HG02870 (cell line): ENCODE results near the gene CHD5.
"Not testable (repeated sequence)": the region's sequence is repeated elsewhere in the genome, so short reads cannot be mapped to it uniquely, and the experiment has no call there.

Source experiments
- ATAC-seq: cut with Tn5 transposase; IDR thresholded peaks from one replicate; pipeline ENCODE4 v1.9.1; 2021; ENCODE audit warnings: mild to moderate bottlenecking, moderate library complexity; ENCODE audit not compliant: unreplicated experiment

Gene CHD5

DNA sequence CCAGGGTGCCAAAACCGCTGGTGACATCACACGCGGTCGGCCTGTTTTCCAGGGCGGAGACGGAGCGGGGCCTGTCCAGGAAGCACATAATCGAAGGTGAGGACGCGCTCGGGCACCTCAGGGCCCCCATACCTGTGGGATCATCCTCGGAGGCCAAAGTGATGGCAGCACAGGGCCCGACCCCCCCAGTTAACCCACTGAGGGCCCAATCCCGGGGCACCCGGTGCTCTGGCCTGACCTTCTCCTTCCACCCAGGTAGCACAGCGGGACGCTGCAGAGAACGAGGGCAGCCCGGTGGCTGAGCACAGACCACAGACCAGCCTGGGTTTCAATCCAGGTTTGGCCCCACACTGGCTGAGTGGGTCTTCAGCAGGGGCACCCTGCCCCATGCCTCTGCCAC is 91.2 kb downstream of the CHD5 start:
- no peak for ATAC-seq

DNA sequence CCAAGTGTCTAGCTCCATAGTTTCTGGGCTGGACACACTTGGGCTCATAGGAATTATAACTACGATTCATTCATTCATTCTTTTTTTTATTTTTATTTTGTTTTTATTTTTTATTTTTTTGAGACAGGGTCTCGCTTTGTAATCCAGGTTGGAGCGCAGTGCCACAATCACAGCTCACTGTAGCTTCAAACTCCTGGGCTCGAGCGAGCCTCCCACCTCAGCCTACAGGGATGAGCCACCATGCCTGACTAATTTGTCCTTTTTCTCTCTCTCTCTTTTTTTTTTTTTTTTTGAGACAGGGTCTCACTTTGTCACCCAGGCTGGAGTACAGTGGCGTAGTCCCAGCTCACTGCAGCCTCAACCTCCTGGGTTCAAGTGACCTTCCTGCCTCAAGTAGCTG is 92.2 kb downstream of the CHD5 start:
- ATAC-seq = no peak

DNA sequence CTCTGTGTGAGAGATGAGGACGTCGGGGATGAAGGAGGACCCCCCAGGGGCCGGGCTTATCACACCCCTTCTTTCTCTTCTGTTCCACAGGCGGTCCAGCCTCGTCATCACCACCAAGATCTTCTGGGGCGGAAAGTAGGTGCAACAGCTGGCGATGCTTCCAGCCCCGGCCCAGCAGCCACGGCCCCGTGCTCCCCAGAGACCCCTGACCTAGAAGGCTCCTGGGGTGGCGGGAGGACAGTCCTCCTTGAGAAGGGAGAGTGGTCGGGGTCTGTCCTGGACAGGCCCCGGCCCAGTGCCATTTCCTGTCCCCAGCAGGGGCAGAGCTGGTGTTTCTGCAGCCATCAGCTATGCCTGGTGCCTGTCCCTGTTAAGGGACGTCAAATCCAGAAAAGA is 92.7 kb downstream of the CHD5 start:
- no peak for ATAC-seq

- ATAC-seq = no peak
Measured at GRCh38 chr1:6086762-6087376, 93.3 kb downstream of the CHD5 start.

DNA sequence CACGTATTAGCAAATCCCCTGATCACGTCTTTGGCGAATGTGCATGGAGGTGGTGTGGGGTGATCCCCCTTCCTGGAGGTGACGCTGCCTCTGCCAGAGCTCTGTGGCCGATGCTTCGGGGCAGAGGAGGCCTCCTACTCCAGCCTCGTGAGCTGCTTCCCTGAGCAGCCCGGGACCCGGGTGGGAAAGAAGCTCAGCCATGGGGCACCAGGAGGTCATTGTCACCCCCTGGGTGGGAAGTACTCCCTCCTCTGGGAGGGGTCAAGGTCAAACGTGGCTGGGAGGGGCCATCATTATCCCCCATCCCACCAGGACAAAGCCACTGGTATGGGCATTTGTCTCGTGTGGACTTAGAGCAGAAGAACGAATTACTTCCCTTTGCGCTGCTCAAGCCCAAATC is 93.8 kb downstream of the CHD5 start:
- ATAC-seq = no peak

DNA sequence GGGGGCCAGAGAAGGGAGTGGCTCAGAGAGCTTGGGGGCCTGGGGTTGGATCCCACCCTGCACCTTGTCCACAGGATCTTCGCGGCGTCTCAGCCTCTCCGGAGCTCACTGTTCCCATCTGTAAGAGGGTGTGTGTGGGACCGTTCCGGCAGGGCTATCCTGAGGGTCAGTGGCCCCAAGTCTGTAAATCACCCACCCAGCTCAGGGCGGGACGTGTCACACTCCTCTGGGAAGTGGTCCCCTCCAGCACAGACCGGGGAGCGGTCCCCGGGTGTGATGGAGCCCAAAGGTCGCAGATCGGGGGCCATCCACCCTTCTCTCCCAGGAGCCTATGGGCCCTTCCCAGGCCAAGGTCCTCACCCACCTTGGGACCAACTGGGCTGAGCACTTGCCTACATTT is 94.5 kb downstream of the CHD5 start:
- ATAC-seq = no peak

DNA sequence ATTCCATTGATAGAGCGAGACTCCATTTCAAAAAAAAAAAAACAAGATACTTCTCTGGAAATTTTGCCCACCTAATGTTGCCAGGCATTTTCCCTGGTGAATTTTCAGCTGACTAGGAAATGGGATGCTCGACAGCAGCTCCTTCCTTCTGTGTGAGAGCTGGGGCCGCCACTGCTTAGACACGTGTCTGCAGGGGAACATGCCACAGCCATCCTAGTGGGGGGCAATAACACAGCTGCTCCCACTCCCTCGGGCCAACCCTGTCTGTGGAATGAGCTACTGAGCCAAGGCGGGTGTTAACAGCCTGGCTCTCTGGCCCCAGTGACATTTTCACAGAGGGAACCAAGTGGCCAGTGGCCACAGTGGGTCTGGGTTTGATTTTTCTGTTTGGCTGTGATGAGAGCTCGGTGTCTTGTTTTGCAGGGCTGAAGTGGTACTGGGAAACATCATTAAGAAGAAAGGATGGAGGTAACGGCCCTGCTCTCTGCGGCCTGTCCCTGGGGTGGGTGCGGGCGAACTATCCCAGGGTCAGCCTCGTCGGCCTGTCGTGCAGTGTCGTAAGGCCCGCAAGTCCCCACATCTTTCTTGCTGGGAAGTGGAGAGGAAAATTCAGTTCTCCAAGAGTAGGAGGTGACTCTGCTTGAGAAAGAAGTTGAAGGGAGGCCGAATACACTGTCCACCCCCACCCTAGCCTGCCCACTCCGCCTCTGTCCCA is 95.2 kb downstream of the CHD5 start:
- no peak for ATAC-seq

GRCh38 chr1:6083801-6084446 is 96.2 kb downstream of the CHD5 start:
- no peak for ATAC-seq

DNA sequence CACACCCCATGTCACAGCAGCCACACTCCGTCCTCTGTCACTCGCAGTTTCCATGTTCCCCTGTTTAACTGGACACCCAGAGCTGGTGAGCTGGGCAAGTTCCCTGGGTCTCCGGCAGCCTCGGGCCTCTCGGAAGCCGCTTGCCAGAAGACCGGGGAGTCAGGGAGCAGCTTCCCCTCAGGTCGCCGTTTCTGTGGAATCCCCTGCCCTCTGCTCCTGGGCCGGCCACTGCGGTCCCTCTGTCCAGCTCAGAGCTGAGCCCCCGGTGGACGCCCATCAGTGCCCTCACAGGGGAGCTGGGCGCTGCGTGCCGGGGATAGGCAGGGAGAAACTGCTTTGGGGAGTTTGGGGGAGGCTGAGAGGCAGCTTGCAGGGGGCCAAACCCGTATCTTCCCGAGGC is 96.7 kb downstream of the CHD5 start:
- ATAC-seq = no peak

DNA sequence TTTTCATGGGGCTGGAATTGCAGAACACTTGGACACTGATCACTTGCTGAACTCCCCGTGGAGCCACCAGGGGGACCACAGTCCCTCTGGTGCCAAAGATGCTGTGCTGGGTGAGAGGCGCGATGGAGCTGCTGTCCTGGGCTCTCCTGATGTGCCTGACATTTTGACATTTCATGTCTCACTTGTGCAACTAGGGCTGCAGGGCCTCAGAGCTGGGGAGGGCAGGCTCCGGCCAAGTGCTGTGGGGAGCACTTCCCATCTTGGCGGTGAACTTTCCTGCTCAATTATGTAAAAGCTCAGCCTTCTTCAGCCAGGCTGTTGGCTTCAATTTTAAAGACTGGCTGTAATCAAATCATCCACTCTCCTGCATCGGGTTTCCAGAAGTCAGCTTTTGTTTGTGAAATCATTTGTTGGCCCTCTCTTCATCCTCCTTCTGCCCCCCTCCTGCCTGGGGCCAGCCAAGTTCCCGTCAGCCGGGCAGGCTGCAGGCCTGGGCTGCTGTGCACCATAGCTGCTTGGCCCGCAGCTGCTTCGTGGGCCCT is 97.6 kb downstream of the CHD5 start:
- no peak for ATAC-seq

DNA sequence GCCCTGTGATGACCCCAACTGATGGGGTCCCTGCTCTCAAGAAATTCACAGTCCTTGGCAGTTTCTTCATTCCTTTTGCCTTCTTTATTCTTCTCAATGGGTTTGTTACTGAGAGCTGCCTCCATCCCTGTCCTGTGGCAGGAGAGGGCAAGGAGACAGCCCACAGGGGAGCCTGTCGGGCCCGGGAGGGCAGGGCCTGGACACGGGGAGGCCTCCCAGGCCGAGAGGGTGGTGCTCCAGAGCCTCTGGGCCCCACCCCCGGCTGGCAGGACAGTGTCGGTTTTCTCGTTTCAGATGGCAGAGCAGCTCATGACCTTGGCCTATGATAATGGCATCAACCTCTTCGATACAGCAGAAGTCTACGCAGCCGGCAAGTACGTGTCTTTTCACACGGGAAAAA is 98.2 kb downstream of the CHD5 start:
- no peak for ATAC-seq

DNA sequence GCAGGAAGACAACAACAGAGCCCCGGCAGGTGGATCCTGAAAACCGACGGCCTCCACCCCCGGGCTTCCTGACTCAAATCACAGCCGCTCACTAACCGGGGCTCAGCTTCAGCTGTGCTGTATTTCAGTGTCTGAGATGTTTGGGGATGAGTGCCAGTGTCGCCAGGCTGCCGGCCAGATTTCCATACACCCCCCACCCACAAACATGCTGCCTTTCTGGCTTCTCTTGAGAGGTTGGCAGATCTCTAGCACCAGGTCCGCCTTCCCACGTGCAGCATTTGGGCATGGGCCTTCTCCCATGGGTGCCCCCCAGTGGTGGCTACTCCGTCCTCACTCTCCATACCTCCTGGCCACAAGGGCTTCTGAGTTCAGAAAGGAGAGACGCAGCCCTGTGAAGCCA is 99.7 kb downstream of the CHD5 start:
- ATAC-seq = no peak

DNA sequence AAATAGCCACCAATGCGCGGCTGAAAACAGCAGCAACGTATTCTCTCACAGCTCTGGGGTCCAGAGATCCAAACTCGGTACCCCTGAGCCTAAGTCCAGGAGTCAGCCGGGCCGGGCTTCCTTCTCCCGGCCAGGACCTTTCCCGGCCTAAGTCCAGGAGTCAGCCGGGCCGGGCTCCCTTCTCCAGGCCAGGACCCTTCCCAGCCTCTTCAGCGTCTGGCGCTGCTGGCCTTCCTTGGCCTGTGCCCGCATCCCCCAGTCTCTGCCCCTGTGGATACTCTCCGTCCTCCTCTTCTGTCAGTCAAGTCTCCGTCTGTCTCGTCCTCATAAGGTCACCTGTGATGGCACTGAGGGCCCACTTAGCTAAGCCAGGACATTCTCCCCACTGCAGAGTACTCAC is 102.2 kb downstream of the CHD5 start:
- no peak for ATAC-seq

GRCh38 chr1:6077506-6077905 is 102.6 kb downstream of the CHD5 start:
- no peak for ATAC-seq

DNA sequence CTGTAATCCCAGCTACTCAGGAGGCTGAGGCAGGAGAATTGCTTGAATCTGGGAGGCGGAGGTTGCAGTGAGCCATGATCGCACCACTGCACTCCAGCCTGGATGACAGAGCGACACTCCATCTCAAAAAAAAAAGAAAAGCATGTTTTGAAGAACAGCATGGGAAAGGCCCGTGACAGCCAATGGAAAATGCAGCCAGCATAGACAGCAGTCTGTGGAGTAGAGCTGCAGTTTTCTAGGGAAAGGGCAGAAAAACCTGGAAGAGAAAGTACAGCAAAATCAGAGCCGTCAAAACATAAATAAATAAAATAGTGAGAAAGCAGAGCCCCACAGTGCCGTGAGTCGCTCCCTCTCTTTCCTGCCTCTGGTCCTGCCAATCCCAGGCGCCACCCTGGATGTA is 103.1 kb downstream of the CHD5 start:
- ATAC-seq = not testable (repeated sequence)

DNA sequence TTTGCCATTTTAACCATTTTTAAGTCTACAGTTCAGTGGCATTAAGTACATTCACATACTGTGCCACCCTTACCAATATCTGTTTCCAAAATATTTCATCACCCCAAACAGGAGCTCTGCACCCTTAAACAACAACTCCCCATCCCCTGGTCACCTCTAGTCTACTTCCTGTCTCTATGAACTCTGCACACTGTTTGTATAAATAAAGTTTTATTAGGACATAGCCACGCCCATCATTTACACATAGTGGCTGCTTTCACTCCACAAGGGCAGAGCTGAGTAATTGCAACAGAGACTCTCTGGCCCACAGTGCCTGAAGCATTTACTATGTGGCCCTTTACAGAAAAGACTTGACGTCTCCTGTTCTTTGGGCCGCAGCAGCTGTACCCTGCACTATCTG is 104.4 kb downstream of the CHD5 start:
- ATAC-seq = no peak

DNA sequence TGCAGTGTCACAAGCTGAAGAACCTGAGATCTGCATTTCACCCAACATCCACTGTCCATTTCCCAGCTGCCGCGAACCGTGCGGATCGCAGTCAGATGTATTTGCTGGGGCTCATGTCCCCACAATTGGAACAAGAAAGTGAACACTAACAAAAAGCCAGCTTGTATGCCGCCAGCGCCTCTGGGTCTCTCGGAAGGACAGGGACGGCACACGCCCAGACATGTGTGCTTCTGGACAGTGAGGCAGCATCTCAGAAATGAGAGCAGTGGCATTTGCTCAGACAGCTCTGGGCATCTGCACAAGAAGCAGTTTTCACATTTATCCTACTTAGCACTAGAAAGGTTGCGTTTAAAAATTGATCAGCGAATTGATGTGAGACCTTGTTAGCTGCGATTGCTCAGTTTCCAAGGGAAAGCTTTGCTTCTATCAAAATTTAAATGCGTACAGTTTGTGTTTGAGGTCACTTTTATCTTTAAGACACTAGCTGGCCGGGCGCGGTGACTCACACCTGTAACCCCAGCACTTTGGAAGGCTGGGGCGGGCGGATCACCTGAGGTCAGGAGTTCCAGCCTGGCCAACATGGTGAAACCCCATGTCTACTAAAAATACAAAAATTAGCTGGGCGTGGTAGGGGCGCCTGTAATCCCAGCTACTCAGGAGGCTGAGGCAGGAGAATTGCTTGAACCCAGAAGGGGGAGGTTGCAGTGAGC is 105.8 kb downstream of the CHD5 start:
- no peak for ATAC-seq

GRCh38 chr1:6073480-6074053 is 106.6 kb downstream of the CHD5 start:
- no peak for ATAC-seq

- ATAC-seq = no peak
Measured at GRCh38 chr1:6072774-6073479, 107.2 kb downstream of the CHD5 start.

GRCh38 chr1:6071219-6071618 is 108.9 kb downstream of the CHD5 start:
- no peak for ATAC-seq
